HepG2 (cell line): ENCODE measurements around the gene DHX16. TPM values are rescaled to one million over a fixed set of nuclear protein-coding genes. Genes with fewer than 3 reads are reported as not detected.

Source experiments
- ARID2 ChIP-seq: sonication (generic); formaldehyde crosslinking; IDR thresholded peaks from 2 replicates; pipeline ENCODE4 v1.8.1; 2022; ENCODE audit warnings: mild to moderate bottlenecking, missing genetic modification reagents, borderline replicate concordance
- CEBPB ChIP-seq: IDR thresholded peaks from 2 replicates; pipeline ENCODE4 v1.6.1; 2011; ENCODE audit warnings: low read depth, low read length, improper control_type of control experiment, borderline replicate concordance
- KDM1A ChIP-seq: IDR thresholded peaks from 2 replicates; pipeline ENCODE4 v1.6.1; 2016; ENCODE audit warnings: missing compliant biosample characterization
- KLF6 ChIP-seq: IDR thresholded peaks from 2 replicates; pipeline ENCODE4 v1.8.0; 2016; ENCODE audit warnings: missing biosample characterization, missing genetic modification reagents
- PCBP1 ChIP-seq: fragments of 200-400 bp; formaldehyde crosslinking; IDR thresholded peaks from 2 replicates; pipeline ENCODE4 v1.6.1; 2017; ENCODE audit warnings: mild to moderate bottlenecking, low read depth, low read length, borderline replicate concordance
- RAD51 ChIP-seq: fragments of 450-650 bp; IDR thresholded peaks from 2 replicates; pipeline ENCODE4 v1.6.1; 2016; ENCODE audit warnings: borderline replicate concordance
- SOX6 ChIP-seq, 2 experiments: fragments of 450-650 bp in 1 of 2; sonication (generic) in 1 of 2; formaldehyde crosslinking in 1 of 2; IDR thresholded peaks; 2 replicates each; pipeline versions ENCODE4 v1.4.0 to v1.6.1; 2017 to 2020; ENCODE audit warnings: antibody characterized with exemption in 1 of 2, mild to moderate bottlenecking in 1 of 2, missing genetic modification reagents in 1 of 2
- SP1 ChIP-seq, 2 experiments: fragments of 450-650 bp in 1 of 2; sonication (generic) in 1 of 2; formaldehyde crosslinking in 1 of 2; IDR thresholded peaks; 2 replicates each; pipeline versions ENCODE4 v1.4.0 to v1.6.1; 2016 to 2020; ENCODE audit warnings: missing genetic modification reagents in 1 of 2
- ZNF160 ChIP-seq: sonication (generic); formaldehyde crosslinking; IDR thresholded peaks from 2 replicates; pipeline ENCODE4 v1.8.0; 2022; ENCODE audit warnings: mild to moderate bottlenecking, inconsistent platforms, missing genetic modification reagents
- ZNF33B ChIP-seq: sonication (generic); formaldehyde crosslinking; IDR thresholded peaks from 2 replicates; pipeline ENCODE4 v1.5.1; 2020; ENCODE audit warnings: mild to moderate bottlenecking, missing genetic modification reagents
- ZNF556 ChIP-seq: sonication (generic); formaldehyde crosslinking; IDR thresholded peaks from 2 replicates; pipeline ENCODE4 v1.4.0; 2020; ENCODE audit warnings: mild to moderate bottlenecking, missing genetic modification reagents, borderline replicate concordance
- ZNF737 ChIP-seq: sonication (generic); formaldehyde crosslinking; IDR thresholded peaks from 2 replicates; pipeline ENCODE4 v1.5.0; 2020; ENCODE audit warnings: missing genetic modification reagents, mild to moderate bottlenecking, borderline replicate concordance
- polyA plus RNA-seq, 8 experiments: library from polyadenylated mRNA; depleted of rRNA in 3 of 8; stranded (reverse) in 7 of 8; unstranded in 1 of 8; fragments of >200 nt; fragmentation: Illumina TruSeq in 4 of 8; extraction: Trizol in 4 of 8; gene quantifications; 2 replicates each; pipeline versions ENCODE4 v1.2.1 to v1.2.3, GENCODE V29; 2011 to 2016; ENCODE audit warnings: low read depth in 4 of 8, missing spikeins in 1 of 8, mixed read lengths in 1 of 8; ENCODE audit not compliant: insufficient read depth in 1 of 8
- total RNA-seq, 5 experiments: library from RNA; depleted of rRNA; stranded (reverse); fragments of >200 nt; fragmentation: Illumina TruSeq; extraction: Trizol; gene quantifications; 2 replicates each; pipeline ENCODE4 v1.2.3, GENCODE V29; 2016; ENCODE audit warnings: low read depth in 1 of 5
- TF ChIP-seq, protein P1 (sequence below): sonication (generic); formaldehyde crosslinking; IDR thresholded peaks from 2 replicates; pipeline ENCODE4 v1.4.0; 2020; ENCODE audit warnings: mild to moderate bottlenecking, missing genetic modification reagents
- TF ChIP-seq, protein P2 (sequence below): IDR thresholded peaks from 2 replicates; pipeline ENCODE4 v1.6.1; 2016; ENCODE audit warnings: mild to moderate bottlenecking, missing biosample characterization, missing genetic modification reagents
- TF ChIP-seq, protein P3 (sequence below): sonication (generic); formaldehyde crosslinking; IDR thresholded peaks from 2 replicates; pipeline ENCODE4 v1.4.0; 2020; ENCODE audit warnings: missing genetic modification reagents
- TF ChIP-seq, protein P4 (sequence below): sonication (generic); formaldehyde crosslinking; IDR thresholded peaks from 2 replicates; pipeline ENCODE4 v1.5.0; 2020; ENCODE audit warnings: missing genetic modification reagents
- TF ChIP-seq, protein P5 (sequence below): IDR thresholded peaks from 2 replicates; pipeline ENCODE4 v1.6.1; 2018; ENCODE audit warnings: missing genetic modification reagents, mild to moderate bottlenecking, missing compliant biosample characterization

Gene DHX16
- total and polyA plus RNA-seq, 2 of the 13 experiments (the other 11 are each of a cell fraction or from before 2014, with no cell fraction given) = 57.0 to 58.5 TPM

DNA sequence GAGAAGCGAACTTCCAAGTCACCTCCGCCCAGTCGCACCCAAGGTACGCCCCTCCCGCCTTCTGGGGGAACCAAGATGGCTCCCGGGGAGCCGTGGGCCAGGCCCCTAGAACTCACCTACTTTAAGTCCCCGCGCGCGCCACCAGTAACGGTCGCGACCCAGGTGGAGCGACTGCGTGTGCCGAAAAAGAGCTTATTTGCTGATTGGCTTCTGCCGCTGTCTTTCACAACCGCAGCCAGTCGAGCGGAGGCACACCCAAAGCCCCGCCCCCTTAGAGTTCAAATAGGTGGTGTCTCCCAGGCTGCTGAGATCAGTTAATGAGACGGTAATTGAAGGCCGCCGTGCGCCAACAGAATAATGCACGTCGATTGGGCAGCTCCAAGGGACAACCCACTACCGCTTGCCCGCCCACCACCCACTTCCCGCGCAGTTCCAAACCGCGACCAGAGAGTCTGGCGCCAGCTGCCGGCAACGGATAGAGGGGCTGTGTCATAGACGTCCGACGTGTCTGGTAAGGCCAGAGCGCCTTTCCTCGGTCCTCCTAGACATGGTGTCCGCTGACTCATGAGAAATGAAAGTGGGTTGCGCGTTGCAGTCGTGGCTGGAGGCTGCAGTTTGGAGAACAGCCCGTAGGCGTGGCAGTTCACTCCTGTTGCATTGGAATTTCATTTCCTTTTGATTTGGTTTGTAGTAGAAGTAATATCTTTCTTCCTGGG is 44.5 kb upstream of the DHX16 start, which contains the start of gene MDC1 (continued):
- TF ChIP-seq, protein P1, sequence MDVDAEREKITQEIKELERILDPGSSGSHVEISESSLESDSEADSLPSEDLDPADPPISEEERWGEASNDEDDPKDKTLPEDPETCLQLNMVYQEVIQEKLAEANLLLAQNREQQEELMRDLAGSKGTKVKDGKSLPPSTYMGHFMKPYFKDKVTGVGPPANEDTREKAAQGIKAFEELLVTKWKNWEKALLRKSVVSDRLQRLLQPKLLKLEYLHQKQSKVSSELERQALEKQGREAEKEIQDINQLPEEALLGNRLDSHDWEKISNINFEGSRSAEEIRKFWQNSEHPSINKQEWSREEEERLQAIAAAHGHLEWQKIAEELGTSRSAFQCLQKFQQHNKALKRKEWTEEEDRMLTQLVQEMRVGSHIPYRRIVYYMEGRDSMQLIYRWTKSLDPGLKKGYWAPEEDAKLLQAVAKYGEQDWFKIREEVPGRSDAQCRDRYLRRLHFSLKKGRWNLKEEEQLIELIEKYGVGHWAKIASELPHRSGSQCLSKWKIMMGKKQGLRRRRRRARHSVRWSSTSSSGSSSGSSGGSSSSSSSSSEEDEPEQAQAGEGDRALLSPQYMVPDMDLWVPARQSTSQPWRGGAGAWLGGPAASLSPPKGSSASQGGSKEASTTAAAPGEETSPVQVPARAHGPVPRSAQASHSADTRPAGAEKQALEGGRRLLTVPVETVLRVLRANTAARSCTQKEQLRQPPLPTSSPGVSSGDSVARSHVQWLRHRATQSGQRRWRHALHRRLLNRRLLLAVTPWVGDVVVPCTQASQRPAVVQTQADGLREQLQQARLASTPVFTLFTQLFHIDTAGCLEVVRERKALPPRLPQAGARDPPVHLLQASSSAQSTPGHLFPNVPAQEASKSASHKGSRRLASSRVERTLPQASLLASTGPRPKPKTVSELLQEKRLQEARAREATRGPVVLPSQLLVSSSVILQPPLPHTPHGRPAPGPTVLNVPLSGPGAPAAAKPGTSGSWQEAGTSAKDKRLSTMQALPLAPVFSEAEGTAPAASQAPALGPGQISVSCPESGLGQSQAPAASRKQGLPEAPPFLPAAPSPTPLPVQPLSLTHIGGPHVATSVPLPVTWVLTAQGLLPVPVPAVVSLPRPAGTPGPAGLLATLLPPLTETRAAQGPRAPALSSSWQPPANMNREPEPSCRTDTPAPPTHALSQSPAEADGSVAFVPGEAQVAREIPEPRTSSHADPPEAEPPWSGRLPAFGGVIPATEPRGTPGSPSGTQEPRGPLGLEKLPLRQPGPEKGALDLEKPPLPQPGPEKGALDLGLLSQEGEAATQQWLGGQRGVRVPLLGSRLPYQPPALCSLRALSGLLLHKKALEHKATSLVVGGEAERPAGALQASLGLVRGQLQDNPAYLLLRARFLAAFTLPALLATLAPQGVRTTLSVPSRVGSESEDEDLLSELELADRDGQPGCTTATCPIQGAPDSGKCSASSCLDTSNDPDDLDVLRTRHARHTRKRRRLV (CRISPR knock-in tag) = no peak
- TF ChIP-seq CEBPB (peak; percentile 40; the same call in 1 of the 2 replicates), SOX6 (IDR thresholded peaks at IDR 0.05) (no peak), SOX6 (CRISPR knock-in tag; IDR thresholded peaks at IDR 0.05) (peak; percentile 85), SP1 (IDR thresholded peaks at IDR 0.05) (no peak), SP1 (CRISPR knock-in tag; IDR thresholded peaks at IDR 0.05) (peak; percentile 95), ZNF737 (no peak), RAD51 (no peak), ZNF33B (CRISPR knock-in tag) (peak; percentile 20), ARID2 (CRISPR knock-in tag) (peak; percentile 90; the same call in 1 of the 2 replicates), ZNF160 (CRISPR knock-in tag) (peak; percentile 87; the same call in 1 of the 2 replicates), KDM1A (CRISPR knock-in tag) (no peak), PCBP1 (peak; percentile 80; the same call in 1 of the 2 replicates), KLF6 (CRISPR knock-in tag) (peak; percentile 78; the same call in 1 of the 2 replicates), ZNF556 (peak; percentile 97)
- TF ChIP-seq, protein P2, sequence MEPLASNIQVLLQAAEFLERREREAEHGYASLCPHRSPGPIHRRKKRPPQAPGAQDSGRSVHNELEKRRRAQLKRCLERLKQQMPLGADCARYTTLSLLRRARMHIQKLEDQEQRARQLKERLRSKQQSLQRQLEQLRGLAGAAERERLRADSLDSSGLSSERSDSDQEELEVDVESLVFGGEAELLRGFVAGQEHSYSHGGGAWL (CRISPR knock-in tag) = peak; percentile 90
- TF ChIP-seq, protein P3, sequence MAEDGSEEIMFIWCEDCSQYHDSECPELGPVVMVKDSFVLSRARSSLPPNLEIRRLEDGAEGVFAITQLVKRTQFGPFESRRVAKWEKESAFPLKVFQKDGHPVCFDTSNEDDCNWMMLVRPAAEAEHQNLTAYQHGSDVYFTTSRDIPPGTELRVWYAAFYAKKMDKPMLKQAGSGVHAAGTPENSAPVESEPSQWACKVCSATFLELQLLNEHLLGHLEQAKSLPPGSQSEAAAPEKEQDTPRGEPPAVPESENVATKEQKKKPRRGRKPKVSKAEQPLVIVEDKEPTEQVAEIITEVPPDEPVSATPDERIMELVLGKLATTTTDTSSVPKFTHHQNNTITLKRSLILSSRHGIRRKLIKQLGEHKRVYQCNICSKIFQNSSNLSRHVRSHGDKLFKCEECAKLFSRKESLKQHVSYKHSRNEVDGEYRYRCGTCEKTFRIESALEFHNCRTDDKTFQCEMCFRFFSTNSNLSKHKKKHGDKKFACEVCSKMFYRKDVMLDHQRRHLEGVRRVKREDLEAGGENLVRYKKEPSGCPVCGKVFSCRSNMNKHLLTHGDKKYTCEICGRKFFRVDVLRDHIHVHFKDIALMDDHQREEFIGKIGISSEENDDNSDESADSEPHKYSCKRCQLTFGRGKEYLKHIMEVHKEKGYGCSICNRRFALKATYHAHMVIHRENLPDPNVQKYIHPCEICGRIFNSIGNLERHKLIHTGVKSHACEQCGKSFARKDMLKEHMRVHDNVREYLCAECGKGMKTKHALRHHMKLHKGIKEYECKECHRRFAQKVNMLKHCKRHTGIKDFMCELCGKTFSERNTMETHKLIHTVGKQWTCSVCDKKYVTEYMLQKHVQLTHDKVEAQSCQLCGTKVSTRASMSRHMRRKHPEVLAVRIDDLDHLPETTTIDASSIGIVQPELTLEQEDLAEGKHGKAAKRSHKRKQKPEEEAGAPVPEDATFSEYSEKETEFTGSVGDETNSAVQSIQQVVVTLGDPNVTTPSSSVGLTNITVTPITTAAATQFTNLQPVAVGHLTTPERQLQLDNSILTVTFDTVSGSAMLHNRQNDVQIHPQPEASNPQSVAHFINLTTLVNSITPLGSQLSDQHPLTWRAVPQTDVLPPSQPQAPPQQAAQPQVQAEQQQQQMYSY (CRISPR knock-in tag) = no peak
- TF ChIP-seq, protein P4, sequence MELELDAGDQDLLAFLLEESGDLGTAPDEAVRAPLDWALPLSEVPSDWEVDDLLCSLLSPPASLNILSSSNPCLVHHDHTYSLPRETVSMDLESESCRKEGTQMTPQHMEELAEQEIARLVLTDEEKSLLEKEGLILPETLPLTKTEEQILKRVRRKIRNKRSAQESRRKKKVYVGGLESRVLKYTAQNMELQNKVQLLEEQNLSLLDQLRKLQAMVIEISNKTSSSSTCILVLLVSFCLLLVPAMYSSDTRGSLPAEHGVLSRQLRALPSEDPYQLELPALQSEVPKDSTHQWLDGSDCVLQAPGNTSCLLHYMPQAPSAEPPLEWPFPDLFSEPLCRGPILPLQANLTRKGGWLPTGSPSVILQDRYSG (CRISPR knock-in tag) = no peak
- TF ChIP-seq, protein P5, sequence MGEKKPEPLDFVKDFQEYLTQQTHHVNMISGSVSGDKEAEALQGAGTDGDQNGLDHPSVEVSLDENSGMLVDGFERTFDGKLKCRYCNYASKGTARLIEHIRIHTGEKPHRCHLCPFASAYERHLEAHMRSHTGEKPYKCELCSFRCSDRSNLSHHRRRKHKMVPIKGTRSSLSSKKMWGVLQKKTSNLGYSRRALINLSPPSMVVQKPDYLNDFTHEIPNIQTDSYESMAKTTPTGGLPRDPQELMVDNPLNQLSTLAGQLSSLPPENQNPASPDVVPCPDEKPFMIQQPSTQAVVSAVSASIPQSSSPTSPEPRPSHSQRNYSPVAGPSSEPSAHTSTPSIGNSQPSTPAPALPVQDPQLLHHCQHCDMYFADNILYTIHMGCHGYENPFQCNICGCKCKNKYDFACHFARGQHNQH (CRISPR knock-in tag) = peak; percentile 100
